Gastroesophageal sphincter (tissue), 3 donors: ENCODE measurements around the gene SMS.

ENCODE experiments used
- EP300 ChIP-seq: sonication (generic); formaldehyde crosslinking; IDR thresholded peaks from one replicate; pipeline ENCODE4 v1.6.1; 2017; ENCODE audit warnings: antibody characterized with exemption, mild to moderate bottlenecking
- TF ChIP-seq, protein P1 (sequence below), 4 experiments: fragments of 200-600 bp in 2 of 4; fragments of 450-650 bp in 2 of 4; sonication (generic) in 1 of 4; IDR thresholded peaks; one replicate each; pipeline ENCODE4 v1.5.1; 2017 to 2019; ENCODE audit warnings: antibody characterized with exemption in 4 of 4, mild to moderate bottlenecking in 2 of 4, moderate library complexity in 2 of 4

DNA sequence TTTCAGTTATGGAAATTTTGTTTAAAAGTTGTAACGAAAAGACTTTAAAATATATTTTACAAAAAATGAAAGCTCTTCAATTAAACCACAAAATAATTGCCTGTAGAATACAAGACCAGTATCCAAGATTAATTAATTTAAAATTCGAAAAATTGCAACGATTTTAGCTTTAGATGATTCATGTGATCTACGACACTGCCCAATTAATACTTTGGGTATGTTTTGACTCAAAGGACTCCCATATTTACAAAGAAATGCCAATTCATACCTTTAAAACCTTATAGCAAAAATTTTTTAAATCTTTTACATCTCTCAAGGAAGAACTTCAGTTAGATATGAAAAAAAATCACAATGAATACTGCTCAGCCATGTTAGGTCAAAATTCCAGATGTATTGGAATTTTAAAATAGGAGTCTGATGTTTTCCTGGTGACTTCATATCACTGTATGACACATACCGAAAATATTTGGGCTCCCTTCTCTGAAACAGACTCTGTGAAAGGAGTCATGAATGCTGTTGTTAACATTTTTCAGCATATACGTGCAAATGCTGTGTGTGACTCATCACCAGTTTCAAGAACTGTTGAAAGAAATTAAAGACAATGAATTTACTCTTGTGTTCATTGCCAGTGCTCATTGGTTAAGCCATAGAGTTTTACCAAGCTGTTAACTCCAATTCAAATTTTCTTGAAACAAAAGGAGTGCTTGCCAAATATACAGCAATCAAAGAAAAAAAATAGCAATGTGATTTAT lies 13.8 kb upstream of the SMS start:
- TF ChIP-seq, protein P1, sequence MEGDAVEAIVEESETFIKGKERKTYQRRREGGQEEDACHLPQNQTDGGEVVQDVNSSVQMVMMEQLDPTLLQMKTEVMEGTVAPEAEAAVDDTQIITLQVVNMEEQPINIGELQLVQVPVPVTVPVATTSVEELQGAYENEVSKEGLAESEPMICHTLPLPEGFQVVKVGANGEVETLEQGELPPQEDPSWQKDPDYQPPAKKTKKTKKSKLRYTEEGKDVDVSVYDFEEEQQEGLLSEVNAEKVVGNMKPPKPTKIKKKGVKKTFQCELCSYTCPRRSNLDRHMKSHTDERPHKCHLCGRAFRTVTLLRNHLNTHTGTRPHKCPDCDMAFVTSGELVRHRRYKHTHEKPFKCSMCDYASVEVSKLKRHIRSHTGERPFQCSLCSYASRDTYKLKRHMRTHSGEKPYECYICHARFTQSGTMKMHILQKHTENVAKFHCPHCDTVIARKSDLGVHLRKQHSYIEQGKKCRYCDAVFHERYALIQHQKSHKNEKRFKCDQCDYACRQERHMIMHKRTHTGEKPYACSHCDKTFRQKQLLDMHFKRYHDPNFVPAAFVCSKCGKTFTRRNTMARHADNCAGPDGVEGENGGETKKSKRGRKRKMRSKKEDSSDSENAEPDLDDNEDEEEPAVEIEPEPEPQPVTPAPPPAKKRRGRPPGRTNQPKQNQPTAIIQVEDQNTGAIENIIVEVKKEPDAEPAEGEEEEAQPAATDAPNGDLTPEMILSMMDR (IDR thresholded peaks at IDR 0.05): no peak
- no peak for TF ChIP-seq EP300
